HG03558 (cell line): Measurements from ENCODE around the gene TMEM187.

ENCODE experiments used
- ATAC-seq: cut with Tn5 transposase; IDR thresholded peaks from one replicate; pipeline ENCODE4 v1.9.1; 2021; ENCODE audit warnings: moderate number of reproducible peaks; ENCODE audit not compliant: unreplicated experiment; ENCODE audit errors: extremely low read depth

The TMEM187 gene, protein sequence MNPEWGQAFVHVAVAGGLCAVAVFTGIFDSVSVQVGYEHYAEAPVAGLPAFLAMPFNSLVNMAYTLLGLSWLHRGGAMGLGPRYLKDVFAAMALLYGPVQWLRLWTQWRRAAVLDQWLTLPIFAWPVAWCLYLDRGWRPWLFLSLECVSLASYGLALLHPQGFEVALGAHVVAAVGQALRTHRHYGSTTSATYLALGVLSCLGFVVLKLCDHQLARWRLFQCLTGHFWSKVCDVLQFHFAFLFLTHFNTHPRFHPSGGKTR

DNA sequence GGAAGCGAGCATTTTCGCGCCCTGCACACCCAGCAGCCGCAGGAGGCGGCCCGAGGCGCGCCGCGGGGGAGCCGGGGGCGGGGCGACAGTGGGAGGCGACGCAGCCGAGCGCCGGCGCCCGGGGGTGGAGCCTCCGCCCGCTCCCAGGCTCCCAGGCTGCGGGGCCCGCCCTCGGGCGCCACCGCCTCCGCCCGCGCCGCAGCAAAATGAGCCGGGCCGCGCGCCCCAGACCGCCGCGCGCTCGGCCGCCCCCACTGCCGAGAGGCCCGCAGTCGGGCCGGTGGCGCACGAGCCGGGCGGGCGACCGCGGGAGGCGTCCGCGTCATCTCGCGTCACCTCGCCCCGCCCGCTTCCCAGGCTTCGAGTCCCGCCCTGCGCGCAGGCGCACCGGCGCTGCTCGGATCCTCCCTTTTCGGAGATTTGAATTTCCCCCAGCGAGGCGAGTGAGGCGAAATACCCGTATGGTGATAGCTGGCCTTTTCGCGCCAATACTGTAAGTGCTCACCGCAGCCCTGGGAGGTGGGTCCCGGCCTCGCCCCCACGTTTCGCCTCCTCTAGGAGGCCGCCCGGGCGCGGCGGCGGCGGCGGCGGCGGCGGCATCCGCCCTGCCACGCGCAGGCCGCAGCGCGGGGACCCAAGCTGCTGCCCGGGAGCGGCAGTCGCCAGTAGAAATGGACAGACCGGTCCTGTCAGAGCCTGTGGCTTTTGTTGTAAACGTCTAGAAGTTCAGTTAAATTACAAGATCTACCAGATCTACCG, at the start of gene TMEM187:
TSS of gene TMEM187 (plus strand) at position 387 of the 759 bp plus-strand sequence. CDS start 9,309 bp downstream, outside the sequence.
- peak; percentile 34 for ATAC-seq

DNA sequence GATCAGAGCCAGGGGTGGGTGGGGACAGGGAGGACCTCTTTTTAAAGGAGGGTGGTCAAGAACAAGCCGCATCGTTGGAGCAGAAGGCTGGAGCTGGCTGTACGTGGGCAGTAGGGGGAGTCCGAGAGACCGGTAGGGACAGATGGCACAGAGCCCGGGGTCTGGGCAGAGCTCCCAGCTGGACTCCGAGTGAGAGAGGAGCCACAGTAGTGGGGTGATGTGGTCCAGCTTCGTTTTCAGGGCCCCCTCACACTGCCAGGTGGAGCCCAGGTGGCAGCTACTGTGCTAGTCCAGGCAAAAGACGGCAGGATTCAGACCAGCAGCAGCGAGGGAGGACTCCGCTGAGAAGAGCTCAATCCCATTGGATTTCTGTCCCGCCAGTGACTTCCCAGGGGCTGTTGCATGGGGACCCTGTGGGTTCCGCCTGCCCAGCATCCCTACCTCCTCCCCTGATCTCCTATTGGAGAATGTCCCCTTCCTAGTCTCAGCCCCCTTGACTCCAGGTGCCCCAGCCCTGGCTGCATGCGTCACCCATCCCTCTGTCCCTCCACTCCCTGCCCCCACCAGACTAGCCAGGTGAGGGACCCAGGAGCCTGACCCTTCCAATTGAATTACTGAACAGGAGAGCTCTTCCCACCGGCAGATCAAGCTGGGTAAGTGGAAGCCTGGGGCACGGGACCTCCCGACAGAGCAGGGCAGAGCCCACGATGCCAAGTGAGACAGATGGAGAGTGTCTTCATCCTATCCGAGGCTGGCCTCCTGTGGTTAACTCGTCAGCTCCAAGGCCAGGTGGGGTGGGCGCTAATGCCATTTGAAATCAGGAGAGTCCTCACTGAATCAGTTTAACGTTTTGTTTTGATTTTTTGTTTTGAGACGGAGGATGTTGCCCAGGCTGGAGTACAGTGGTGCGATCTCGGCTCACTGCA, 49.4 kb upstream of the TMEM187 start:
- ATAC-seq, result no peak

DNA sequence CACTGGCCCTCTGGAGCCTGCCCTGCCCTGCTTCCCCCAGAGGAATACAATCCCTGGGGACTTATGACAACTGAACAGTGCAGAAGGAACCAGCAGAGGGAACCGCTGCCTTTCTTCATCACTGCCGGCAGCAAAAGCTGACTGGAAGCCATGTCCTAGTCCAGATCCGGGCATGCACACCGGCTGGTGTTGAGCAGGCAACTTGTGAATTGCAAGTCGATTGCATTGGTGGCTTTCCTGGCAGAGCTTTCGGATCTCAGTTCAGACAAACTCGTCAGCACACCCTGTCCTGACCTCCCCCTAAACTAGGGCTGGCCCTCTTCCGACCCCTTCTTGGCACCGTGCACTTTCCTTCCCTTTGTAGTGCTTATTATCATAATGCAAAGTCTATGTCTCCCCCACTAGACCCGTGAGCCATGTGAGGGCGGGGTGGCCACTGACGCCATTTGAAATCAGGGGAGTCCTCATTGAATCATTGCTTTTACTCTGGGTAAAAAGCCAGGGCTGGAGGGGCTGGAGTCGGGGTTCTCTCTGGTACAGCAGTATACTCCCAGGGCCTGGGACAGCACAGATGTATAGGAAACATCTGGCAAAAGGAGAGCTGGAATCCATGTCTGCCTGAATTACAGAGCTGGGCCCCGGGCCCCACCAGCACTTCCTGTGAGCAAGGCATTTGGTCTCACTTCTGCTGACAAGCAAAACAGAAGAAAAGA, 48.2 kb upstream of the TMEM187 start:
- no peak for ATAC-seq

DNA sequence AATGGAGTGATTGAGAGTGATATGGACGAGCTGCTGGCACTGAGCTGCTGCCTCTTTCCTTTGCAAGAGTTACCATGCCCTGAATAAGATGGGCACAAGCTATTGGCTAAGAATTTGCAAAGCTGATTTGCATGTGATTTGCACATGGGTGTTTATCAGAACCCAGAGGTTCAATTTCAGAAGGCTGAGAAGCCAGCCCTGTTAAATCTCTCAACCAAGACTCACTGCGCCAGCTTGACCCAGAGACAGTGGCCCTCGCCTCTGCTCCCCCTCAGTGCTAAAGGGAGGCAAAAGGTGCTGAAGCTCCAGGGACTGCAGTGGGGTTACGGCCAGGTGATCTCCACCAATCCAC, 47.2 kb upstream of the TMEM187 start:
- no peak for ATAC-seq

DNA sequence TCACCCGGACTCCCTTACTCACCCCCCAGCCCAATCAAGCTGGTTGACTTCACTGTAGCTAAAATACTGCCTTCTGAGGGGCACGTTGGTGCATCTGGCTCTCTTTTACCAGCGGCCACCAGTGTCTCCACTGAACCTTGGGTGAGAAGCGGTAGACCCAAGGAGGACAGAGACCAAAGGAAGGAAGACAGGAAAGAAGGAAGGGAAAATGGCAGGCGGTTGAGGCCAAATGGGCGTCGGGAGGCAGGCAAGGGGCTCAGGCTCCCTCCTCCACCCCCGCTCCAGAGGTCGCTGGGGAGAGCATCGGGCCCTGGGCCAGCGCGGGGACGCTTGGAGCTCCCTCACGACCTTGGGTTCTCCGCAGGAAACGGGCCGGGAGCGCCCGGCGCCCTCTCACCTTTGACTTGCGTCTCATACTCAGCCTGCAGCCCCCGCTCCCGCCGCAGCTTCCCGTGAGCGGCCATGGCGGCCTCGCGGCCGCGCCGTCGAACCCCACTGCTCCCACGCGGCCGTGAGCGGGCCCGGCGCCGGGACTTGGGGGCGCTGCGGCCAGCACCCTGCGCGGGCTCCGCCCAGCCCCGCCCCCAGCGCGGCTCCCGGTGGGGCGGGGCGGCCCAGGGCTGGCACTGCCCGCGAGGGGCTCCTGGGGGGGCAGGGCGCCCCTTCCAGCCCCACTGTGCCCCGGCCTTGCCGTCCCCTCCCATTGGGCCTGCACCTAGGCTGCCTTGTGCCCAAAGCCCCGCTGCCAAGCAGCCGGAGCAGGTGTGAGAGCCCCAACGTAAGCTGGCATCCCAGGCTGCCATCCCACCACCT, 46.6 kb upstream of the TMEM187 start, which contains the start of gene ARHGAP4:
TSS of gene ARHGAP4 (minus strand) at position 526 of the 813 bp plus-strand sequence. CDS start at position 464, 62 bp downstream.
- no peak for ATAC-seq

DNA sequence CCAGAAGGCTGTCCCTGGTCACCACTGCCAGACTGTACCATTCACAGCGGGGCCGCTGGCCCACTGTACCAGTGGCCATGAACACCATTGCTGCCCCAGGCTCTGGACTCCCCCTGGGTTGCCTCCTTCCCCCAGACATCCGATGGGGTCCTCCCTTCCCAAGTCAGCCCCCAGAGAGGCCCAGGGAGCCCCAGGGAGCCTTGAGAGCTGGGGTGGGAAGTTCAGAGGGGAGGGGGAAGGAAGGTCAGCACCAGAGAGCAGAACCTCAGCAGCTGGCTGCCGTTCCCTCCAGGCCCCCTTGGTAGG, 46.0 kb upstream of the TMEM187 start:
- ATAC-seq, result no peak

DNA sequence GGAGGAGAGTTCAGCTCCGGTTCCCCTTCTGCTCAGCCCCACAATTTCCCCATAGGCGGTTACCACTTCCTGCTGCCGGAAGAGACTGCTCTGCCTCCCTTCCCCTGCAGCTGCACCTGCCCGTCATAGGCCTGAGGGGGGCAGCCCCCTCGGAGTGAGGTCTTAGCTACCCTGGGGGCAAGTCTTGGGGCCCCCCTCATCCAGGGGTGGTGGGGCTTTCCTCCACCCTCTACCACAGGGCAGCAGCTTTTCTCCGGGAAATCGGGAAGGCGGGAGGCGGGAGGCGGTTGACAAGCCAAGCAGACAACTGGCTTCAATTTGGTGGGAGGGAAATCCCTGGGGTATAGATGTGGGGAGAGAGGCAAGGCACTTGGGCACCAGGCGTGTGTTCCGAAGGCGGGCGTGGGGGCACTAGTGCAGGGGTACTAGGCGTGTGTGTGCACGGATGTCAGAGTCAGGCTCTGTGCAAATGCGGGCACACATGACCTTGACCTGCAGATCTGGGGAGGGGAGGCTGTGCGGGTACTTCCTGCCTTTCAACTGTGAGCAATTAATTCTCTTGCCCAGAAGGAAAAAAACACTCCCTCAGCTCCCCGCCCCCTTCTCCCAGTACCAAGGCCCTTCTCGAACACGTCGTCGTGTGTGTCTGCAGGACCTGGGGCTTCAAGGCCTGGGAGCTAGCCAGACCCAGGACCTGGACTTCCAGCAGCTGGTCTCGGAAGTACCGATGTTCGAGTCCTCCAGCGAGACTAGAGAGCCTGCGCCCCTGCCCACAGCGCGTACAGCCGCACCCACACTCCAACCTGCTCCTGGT, 45.5 kb upstream of the TMEM187 start:
- ATAC-seq, result peak; percentile 24

DNA sequence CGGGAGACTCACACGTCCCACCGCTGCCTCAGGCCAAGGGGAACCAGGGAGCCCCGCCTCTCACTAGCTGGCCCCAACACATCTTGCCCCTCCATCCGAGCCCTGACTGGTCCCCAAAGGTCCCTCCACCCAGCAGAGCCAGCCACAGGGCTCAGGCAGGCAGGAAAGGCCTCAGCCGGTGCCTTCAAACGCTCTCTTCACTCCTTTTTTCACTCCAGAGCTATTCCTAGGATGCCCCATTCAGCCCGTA, 45.0 kb upstream of the TMEM187 start:
- no peak for ATAC-seq

DNA sequence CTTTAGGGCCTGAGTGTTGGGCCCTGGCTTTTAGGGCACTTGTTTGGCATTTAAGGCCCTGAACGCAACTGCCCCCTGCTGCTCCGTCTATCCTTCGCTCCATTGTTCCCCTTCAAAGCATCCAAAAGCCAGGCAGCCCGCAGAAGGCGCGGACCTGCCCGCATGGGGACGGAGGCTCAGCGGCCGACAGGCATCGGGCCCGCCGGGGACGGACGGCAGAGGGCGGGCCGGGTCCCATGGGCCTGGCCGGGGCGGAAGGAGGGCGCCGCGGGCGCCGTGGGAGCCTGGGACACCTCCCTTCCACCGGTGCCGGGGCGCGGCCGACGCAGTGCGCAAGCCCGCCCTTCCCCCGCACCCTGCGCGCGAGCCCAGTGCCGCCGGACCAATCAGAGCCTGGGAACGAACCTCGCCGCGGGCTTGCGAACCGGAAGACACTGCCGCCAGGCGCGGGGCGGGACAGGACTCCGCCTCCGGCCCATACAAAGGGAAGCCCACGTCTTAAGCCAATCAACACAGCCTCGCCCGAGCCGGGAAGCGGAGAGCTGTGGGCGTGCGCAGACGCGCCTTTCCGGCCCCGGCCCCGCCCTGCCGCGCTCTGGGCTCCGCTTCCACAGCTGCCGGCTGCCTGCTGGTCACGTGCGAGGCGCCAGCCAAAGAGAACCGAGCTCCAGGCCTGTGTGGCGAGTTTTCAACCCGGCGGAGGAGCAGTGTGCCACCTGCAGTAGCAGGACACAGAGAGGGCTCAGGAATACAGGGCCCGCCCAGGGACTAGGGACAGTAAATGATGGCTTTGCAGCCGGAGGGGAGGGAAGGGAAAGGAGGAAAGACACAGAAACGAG, 44.4 kb upstream of the TMEM187 start:
- peak; percentile 46 for ATAC-seq

DNA sequence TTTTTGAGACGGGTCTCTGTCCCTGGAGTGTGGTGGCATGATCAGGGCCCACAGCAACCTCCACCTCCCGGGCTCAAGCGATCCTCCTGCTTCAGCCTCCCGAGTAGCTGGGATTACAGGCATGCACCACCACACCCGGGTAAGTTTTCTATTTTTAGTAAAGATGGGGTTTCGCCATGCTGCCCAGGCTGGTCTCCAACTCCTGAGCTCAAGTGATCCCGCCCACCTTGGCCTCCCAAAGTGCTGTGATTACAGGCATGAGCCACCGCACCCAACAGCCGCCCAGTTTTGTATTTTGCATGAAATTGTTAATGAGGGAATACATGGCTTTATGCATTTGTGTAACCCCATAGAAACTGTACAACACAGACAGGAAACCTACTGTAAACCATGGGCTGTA, 43.7 kb upstream of the TMEM187 start:
- ATAC-seq, result no peak

DNA sequence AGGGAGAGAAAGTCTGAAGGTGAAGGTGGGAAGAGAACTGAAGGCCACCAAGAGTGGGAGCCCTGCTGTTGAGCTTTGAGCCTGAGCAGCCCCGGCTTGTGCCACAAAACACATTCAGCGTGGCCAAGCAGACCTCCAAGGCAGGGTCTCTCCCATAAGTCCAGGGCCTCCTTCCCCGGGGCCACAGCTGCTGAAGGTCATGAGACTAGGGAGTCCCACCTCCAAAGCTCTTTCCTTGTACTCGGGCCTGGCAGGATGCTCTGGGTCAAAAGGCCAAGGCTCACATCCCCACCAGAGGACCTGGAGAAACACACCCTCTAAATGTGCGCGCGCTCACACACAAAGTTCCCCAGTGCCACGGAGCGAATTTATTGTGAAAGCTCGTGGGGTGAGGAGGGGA, 43.0 kb upstream of the TMEM187 start:
- no peak for ATAC-seq

DNA sequence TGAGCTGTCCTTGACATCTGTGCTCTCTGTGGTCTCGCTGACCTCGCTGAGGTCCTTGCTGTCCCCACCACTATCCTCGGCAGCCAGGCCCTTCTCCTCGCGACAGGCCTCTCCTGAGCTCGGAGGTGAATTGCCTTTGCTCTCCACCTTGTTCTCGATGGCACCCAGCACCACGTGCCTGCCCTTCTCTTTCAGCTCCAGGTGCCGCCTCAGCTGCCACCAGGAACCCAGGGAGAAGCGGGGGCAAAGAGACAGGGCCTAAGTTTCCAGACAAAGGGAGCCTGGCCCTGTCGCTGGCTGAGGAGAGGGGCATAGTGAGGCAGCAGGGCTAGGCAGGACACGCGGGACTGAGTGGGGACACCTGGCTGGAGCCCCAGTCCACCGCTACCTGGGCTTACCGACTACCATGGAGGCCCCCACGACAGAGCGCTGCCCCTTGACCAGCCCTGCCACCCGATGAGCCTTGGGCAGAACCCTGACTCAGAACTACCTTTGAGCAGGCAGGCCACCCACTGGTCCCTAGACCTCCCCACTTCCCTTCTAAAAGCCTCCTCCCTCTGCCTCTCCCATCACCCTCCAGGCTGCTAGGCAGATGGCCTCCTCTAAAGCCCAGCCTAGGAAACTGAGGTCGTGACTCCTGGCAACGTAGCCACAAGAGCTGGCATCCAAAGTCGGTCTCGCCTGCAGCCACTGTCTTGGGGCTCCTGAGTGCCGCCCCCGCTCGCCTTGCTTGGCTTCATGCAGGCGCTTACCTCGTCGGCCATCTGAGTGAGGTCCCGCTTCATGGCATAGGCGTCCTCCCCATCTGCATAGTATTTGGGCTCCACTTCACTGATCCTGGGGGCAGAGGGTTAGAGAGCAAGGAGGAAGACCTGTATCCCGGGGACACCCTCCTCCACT, 42.3 kb upstream of the TMEM187 start:
- ATAC-seq, result no peak

DNA sequence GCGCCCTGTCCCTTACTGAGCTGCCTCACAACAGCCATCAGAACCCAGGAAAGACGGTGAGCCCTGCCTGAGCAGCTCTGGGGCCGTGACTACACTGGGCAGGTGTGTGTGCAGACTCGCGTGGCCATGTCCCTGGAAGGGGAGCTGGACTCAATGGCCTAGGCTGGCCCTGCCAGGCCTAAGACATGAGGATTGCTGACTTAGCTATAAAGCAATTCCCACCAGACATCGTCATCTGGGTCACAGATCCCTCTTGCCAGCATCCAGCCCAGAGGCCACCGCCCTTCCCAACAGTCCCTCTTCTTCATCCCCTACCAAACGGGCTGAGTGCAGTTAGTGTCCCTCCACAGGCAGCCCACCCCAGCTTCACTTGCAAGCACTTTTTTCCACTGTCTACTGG, 41.4 kb upstream of the TMEM187 start:
- ATAC-seq, result no peak

DNA sequence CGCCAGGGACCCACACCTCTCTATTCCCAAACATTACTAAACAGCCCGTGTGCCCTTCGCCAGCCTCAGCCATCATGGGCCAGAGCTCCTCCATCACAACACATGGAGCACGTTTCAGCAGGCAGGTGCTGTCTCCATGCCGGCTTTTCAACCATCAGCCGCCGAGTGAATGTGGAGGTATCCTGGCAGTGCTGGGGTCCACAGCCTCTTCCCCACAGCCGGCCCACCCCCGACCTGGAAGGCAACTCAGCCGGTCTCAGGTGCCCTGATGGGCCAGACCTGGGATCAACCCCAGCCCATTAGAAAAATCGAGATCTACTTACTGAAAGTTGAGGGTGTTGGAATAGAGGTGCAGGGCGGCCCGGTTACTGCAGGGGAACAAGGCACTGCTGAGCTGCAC, 40.8 kb upstream of the TMEM187 start:
- no peak for ATAC-seq

DNA sequence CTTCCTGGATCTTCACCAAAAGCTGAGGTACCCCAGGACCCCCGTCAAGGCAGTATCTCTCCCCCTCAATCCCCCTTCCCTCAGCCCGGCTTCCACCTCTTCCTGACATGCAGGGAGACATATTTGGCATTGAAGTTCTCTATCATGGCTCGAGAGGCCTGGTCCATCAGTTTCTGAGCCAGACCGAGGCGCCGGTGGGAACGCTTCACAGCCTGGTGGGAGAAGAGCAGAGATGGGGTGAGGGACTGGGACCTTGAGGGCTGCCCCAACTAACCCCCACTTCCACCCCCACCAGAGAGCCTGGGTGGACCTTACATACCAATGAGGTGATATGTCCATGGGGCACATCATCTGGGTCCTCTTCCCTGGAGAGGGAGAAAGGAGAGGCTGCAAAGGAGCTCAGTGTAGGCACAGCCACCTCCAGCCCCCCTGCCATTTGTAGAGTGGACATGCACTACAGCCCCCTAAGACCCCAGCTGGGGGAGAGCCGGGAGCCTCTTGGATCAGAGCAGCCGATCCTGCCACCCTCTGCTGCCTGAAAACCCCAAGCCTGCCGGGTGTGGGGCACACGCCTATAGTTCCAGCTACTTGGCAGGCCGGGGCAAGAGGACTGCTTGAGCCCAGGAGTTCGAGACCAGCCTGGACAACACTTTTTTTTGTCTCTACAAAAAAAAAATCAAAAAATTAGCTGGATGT, 40.2 kb upstream of the TMEM187 start:
- no peak for ATAC-seq

DNA sequence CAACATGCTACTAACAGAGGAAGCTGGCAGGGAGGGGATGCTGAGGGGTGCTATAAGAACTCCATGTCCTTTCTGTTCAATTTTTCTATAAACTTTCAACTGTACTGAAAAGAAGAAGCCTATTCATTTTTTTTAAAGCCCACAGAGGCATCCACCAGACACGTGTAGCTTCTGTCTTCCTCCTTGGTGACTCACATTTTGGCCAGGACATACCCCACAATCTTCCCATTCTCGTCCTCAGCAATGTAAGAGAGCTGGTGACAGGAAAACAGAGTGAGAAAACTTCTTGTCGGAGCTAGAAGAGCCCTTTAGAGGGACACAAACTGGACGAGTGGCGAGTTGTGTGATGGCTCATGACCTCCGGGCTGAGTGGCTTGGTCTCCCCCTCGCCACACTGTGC, 38.8 kb upstream of the TMEM187 start:
- ATAC-seq, result no peak
